ENCODE results near the gene ANO2. TPM values are rescaled to one million over a fixed set of nuclear protein-coding genes. Genes with fewer than 3 reads are reported as not detected.

The ANO2 gene
- total RNA-seq, 6 experiments from 2014 or later: 0.15 to 0.51 (median 0.25) TPM; not detected in 3

DNA sequence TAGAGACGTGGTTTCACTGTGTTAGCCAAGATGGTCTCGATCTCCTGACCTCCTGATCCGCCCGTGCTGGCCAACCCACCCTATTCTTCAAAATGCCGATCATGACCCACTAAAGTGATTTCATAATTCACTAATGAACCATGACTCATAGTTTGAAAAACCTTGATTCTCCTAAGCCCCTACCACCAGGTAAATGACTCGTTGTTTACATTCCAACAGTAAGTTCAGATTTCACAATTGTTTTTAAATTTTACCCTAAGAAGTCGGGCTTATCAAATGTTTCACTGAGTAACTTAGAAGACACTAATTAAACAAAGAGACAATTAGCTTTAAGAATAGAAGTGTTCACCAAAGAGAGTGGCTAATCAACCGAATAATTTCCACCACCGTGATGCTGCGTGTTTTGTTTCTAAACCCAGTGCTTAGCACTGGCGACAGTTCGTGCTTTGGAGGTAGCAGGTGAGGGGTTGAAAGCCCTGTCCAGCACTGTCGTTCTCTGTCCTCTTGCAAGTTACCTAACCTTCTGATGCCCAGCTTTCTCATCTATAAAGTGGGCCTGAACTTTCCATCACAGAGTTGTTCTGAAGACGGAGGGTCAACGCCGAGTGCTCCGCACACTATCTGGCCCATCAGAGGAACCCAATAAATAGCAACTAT is 376.6 kb downstream of the ANO2 start:
- no peak for DNase-seq
- TF ChIP-seq CTCF (IDR thresholded peaks at IDR 0.05): no peak
- H3K4me1 Mint-ChIP-seq (ENCODE audit: low read depth): peaks cover 38% of the 10 kb centered on the region
- no peak overlapping the region for H3K27ac Mint-ChIP-seq
- no peaks in the 10 kb centered on the region; the same call in 1 of the 2 replicates for H3K9me3 Mint-ChIP-seq
- no peaks in the 10 kb centered on the region for H3K36me3 Mint-ChIP-seq (ENCODE audit: low read depth)
- peaks cover 9% of the 10 kb centered on the region; the same call in 1 of the 2 replicates for H3K27me3 Mint-ChIP-seq (ENCODE audit: insufficient read depth)
- no peak overlapping the region for H3K4me3 Mint-ChIP-seq

DNA sequence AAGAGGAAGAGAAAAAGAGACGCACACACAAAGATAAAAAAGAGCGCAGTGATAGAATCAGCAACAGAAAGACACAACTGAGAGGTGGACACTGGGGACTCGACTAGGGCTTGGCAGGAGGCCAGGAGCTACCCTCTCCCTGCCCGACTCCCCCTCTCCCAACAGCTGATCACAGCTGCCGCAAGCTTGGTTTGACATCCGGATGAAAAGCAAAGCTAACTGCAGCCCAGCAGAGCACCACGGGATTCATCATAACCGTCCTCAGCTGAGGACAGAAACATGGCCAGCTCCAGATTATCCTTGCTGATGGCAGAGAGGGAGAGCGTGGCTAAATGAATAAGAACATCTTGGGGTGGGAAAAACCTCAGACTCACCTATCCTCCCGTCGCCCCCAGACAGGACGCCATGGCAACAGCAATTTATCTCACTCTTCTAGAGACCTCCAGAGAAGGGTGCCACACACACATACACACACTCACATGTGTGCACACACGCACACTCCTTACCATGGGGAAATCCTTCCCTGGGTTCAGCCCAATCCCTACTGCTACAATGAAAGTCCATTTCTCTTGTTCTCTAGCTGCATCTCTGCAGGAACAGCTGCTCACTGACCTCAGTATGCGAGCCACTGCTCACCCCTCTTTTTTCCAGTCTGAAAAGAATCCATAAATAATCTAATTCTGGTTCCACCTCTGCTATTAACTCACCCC is 377.9 kb downstream of the ANO2 start:
- DNase-seq: no peak
- Mint-ChIP-seq H3K4me3 (no peak overlapping the region), H3K27ac (no peak overlapping the region), H3K36me3 (ENCODE audit: low read depth) (no peaks in the 10 kb centered on the region), H3K27me3 (ENCODE audit: insufficient read depth) (peaks cover 12% of the 10 kb centered on the region), H3K9me3 (no peaks in the 10 kb centered on the region; the same call in 1 of the 2 replicates), H3K4me1 (ENCODE audit: low read depth) (peaks cover 43% of the 10 kb centered on the region)
- no peak for TF ChIP-seq CTCF (IDR thresholded peaks at IDR 0.05)

- H3K27ac Mint-ChIP-seq: peak overlapping the region; percentile 72
- peaks cover 43% of the 10 kb centered on the region for H3K4me1 Mint-ChIP-seq (ENCODE audit: low read depth)
- peak; percentile 63 for DNase-seq
- H3K4me3 Mint-ChIP-seq: peak overlapping the region; percentile 34
- H3K36me3 Mint-ChIP-seq (ENCODE audit: low read depth): no peaks in the 10 kb centered on the region
- H3K27me3 Mint-ChIP-seq (ENCODE audit: insufficient read depth): peaks cover 9% of the 10 kb centered on the region
- H3K9me3 Mint-ChIP-seq: no peaks in the 10 kb centered on the region; the same call in 1 of the 2 replicates
- peak; percentile 50 for TF ChIP-seq CTCF (IDR thresholded peaks at IDR 0.05)
Measured at GRCh38 chr12:5565933-5566599, 379.0 kb downstream of the ANO2 start.

GRCh38 chr12:5562581-5562980 is 382.5 kb downstream of the ANO2 start:
- Mint-ChIP-seq H3K36me3 (ENCODE audit: low read depth) (no peaks in the 10 kb centered on the region), H3K27me3 (ENCODE audit: insufficient read depth) (peaks cover 6% of the 10 kb centered on the region), H3K9me3 (no peaks in the 10 kb centered on the region; the same call in 1 of the 2 replicates), H3K4me3 (no peak overlapping the region), H3K4me1 (ENCODE audit: low read depth) (peaks cover 46% of the 10 kb centered on the region), H3K27ac (no peak overlapping the region)
- no peak for DNase-seq
- TF ChIP-seq CTCF (IDR thresholded peaks at IDR 0.05): no peak

DNA sequence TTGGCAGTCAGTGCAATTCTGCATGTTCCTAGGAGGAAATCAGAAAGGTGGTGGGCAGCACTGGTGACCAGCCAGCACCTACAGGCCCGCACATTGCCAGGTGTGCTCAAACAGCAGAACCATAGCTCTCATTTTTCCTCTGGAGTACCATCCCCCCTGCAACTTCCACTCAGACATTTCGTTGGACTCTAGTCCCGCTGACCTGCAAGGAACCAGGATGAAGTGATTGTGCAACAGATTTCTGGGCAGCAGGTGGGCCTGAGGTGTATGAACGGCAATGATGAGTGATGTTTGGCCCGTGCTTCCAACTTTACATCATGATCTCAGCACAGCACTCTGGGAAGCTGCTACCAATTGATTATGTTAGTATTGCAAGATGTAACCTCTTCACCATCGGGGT is 383.2 kb downstream of the ANO2 start:
- TF ChIP-seq CTCF (IDR thresholded peaks at IDR 0.05): no peak
- peaks cover 38% of the 10 kb centered on the region for H3K4me1 Mint-ChIP-seq (ENCODE audit: low read depth)
- no peak for DNase-seq
- H3K36me3 Mint-ChIP-seq (ENCODE audit: low read depth): no peaks in the 10 kb centered on the region
- no peak overlapping the region for H3K27ac Mint-ChIP-seq
- H3K4me3 Mint-ChIP-seq: no peak overlapping the region
- H3K27me3 Mint-ChIP-seq (ENCODE audit: insufficient read depth): peaks cover 6% of the 10 kb centered on the region
- no peaks in the 10 kb centered on the region; the same call in 1 of the 2 replicates for H3K9me3 Mint-ChIP-seq

All from HFFc6 (cell line).